HG03066 (cell line): Measurements from ENCODE around the gene DIP2C.
"Not testable (repeated sequence)": the region's sequence is repeated elsewhere in the genome, so short reads cannot be mapped to it uniquely, and the experiment has no call there.

Experiments used
- ATAC-seq: cut with Tn5 transposase; IDR thresholded peaks from one replicate; pipeline ENCODE4 v1.9.1; 2021; ENCODE audit warnings: low read depth; ENCODE audit not compliant: unreplicated experiment

Gene DIP2C

DNA sequence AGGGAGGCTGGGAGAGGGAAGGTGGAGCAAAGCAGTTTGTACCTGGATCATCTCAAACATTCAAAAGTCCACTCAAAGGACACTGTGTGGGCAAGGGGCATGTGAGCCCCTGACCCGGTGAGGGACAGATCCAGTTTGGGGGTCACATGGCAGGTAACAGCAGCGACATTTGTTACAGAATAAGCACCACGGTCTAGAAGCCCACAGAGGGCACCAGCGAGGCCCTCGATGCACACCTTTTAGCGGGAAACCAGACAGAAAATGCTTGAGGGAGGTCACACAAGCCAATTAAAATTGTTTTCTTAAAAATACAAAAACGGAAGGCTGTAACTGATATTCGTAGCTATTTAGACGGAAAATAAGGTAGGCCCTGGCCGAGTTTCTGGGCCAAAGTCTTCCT lies 409.8 kb downstream of the DIP2C start:
- ATAC-seq = no peak

DNA sequence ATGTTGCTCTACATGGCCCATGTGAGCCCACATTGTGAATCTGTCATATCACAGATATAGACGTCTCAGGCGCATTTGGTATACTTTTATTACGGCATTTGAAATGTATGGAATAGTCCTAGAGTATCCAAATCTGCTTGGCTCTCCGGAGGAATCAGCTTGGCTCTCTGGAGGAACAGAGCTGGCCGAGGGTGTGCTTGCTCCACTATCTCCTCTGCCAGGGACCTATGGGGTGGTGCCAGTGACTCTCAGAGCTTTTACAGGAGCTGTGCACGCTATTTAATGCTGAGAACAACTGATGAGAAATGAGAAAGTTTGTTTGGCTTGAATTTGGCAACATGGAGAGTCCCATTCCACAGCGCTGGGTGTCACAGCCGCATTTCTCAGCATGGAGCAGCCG lies 410.2 kb downstream of the DIP2C start:
- ATAC-seq = no peak

DNA sequence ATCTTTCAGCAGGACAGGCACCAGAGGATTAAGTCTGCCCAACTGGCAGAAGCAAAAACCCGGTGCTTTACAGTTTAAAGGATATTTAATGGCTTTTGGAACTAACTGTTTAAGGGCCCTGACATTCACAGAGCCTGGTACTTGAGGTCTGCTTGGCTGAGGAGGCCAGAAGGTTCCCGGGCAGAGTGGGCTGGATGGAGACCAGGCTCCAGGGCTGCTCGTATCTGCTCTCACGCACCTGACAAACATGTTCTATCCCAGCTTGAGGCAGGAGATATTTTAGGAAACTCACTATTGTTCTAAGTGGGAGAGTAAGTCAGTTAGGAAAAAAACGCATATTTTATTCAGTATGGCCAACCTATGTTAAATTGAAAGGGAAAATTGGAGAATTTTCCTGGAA lies 410.8 kb downstream of the DIP2C start:
- ATAC-seq = no peak

DNA sequence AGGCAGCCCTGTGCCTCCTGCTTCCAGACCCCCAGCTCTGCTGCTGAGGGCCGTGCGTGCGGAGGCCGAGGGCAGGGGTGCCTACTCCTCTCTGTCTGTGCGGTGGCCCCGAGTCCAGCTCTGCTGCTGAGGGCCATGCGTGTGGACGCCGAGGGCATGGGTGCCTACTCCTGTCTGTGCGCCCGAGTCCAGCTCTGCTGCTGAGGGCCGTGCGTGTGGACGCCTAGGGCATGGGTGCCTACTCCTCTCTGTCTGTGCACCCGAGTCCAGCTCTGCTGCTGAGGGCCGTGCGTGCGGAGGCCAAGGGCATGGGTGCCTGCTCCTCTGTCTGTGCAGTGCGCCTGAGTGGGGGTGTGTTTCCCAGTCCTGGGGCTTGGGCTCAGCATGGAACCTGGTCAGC lies 411.5 kb downstream of the DIP2C start:
- no peak for ATAC-seq

DNA sequence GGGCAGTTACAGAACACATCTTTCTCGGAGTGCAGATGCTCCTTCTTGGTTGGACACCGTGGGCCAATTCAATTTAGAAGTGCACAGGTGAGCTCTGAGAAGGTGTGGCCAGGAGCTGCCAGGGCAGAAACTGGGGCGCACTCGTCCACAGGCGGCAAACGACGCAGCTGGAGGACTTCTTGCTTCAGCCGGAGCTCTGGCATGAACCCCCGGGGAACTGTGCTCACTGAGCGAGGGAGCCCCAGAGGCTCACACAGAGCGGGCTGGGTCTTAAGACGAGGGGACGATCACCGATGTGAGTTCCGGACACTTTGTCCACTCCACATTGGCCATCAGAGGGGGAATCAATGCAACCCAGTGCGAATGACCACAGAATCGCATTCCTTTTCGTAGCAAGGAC lies 413.8 kb downstream of the DIP2C start:
- no peak for ATAC-seq

DNA sequence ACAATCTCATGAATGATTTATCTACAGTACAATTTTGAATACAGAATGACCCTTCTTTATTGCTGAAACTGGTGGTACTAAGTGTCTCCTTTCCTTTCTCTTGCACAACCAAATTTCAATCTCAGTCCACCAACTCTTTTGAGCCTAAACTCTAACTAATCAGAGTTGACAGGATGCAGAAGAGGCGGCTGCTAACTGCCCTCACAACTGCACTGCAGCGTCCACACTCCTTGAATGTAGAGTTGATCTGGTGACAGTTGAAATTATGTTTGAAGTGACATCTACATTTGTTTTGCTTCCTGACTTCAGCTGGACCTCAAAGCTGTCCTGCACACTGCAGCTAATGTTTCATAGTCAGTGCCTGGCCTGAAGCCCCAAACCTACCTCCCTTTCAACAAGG lies 414.6 kb downstream of the DIP2C start:
- no peak for ATAC-seq

DNA sequence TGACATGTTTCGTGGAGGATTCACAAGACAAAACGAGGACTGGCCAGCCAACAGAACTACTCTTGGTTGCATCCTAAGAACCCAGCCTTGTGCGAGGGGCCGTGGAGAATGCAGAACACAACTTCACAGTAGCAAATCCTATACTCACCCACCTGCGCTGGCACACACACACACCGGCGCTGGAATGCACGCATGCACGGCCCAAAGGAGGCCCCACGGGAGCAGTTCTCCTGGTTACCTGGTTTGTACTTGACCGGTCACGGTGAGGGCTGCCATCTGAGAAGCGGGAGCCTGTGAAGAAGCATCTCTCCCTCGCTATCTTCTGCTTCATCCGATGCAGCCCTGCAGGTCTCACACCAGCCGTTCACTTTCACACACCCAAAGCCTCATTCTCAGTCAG lies 416.4 kb downstream of the DIP2C start:
- ATAC-seq = no peak

DNA sequence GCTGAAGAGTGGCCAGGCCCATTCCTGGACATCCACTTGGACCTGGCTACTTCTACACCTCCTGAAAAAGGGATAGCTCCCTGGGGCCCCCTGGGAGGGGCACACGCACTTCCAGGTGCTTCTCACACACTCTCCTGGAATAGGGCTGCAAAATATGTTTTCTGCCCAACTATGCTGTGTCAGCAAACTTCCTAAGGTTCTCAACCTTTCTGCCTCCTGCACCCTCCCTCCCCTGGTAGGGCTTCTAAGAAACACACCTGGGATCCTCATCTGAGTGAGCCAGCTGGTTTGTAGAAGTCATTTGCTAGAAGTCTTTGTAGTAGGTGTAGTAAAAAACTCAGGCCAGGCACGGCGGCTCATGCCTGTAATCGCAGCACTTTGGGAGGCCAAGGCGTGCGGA lies 417.7 kb downstream of the DIP2C start:
- ATAC-seq = no peak

DNA sequence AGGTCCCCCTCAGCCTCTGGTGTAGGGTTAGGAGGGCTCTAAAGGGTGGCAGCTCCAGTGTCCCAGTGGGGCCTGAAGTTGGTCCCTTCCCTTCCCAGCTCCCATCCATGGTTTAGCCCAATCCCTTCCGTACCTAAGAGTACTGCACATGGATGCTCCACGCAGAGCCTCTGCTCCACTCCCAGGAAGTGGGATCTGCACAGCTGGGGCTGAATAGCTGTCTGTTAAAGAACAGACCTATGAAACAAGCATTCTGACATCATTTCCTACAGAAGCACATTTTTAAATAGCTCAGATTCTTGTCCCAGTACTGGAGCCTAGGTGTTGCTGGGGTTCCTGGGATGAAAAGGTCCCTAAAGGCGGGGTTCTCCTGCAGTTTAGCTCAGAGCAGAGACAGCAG lies 418.3 kb downstream of the DIP2C start:
- ATAC-seq = no peak

DNA sequence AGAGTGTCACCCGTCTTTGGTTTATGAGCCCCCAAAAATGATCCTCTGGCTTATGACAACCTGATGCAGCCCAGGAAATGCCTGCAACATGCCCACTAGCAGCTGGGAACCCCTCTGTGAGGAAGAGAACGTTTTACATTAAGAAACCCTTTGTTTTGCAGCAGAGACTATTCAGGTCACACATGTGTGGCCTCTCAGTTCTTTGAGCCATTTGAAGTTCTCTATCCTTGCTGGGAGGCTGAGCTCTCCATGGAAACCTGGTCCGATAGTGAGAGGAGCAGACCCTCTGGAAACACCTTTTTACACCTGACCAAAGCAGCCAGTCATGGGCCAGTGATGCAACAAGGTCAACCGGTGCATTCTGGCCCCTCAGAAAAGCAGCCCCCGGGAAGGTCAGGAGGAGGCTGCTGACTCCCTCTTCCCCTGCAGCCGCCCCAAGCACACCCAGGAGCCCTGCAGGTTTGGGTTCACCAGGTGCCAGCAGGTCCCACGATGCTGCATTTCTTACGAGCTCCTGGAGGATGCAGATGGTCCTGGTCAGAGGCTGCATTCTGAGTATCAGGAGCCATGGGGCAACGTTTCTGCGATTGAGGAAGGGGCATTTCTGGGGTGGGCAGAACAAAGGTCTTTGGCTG lies 419.9 kb downstream of the DIP2C start:
- no peak for ATAC-seq

DNA sequence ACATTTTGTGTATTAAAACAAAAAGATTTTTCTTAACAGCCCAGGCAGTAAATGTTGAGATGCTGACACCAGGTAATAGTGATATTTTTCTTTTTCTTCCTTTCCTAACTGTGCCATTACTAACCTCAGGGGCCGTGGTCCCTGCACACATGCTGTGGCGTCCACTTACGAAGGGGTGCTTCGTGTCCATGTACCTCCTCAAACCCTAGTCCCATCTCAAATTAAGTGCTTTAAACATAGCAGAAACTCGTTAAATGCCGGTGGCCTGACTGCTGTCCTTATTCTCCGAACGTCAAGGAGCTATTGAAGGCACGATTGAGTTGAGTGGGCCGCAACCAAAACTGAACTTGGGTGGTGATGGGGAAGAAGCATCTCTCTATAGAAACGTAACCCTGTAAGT lies 421.8 kb downstream of the DIP2C start:
- no peak for ATAC-seq

DNA sequence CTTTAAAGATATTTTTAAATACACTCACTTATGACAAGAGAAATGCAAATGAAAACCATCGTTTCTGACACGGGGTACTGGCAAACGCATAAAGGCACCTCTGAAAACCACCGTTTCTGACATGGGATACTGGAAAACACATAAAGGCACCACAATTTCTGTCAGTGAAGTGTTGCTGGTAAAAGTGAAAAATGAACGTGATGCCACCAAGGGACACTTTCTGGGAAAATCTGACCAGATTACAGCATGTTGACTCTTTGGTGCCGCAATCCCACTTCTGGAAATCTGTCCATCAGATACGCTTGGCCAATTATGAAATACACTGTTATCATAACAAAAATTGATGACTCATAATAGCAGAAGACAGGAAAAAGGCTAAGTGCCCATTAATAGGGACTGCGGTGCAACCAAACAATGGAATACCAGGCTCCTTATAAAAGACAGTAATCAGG lies 422.5 kb downstream of the DIP2C start:
- ATAC-seq = no peak

DNA sequence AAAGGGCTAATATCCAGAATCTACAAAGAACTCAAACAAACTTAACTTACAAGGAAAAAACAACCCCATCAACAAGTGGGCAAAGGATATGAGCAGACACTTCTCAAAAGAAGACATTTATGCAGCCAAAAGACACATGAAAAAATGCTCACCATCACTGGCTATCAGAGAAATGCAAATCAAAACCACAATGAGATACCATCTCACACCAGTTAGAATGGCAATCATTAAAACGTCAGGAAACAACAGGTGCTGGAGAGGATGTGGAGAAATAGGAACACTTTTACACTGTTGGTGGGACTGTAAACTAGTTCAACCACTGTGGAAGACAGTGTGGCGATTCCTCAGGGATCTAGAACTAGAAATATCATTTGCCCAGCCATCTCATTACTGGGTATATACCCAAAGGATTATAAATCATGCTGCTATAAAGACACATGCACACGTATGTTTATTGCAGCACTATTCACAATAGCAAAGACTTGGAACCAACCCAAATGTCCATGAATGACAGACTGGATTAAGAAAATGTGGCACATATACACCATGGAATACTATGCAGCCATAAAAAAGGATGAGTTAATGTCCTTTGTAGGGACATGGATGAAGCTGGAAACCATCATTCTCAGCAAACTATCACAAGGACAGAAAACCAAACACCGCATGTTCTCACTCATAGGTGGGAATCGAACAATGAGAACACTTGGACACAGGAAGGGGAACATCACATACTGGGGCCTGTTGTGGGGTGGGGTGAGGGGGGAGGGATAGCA lies 423.5 kb downstream of the DIP2C start:
- not testable (repeated sequence) for ATAC-seq

DNA sequence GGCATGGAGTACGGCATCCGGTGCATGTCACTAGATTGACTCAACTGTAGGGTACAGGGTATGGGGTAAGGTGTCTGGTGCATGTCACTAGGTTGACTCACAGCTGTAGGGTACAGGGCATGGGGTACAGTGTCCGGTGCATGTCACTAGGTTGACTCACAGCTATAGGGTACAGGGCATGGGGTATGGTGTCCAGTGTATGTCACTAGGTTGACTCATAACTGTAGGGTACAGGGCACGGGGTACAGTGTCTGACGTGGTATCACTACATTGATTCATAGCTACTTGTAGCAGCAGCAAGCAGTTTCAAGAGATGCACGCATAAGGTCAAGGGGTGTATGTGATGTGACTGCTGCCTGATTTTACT lies 424.4 kb downstream of the DIP2C start:
- ATAC-seq = not testable (repeated sequence)

DNA sequence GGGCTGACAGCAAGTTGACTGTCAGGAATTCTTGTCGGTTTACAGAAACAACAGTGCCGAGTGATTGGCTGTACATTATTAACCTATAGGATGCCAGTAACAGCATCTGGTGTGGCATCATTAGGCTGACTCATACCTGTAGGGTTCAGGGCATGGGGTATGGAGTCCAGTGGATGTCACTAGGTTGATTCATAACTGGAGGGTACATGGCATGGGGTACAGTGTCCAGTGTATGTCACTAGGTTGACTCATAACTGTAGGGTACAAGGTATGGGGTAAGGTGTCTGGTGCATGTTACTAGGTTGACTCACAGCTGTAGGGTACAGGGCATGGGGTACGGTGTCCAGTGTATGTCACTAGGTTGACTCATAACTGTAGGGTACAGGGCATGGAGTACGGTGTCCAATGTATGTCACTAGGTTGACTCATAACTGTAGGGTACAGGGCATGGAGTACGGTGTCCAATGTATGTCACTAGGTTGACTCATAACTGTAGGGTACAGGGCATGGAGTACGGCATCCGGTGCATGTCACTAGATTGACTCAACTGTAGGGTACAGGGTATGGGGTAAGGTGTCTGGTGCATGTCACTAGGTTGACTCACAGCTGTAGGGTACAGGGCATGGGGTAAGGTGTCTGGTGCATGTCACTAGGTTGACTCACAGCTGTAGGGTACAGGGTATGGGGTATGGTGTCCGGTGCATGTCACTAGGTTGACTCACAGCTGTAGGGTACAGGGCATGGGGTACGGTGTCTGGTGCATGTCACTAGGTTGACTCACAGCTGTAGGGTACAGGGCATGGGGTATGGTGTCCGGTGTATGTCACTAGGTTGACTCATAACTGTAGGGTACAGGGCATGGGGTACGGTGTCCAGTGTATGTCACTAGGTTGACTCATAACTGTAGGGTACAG lies 425.1 kb downstream of the DIP2C start:
- not testable (repeated sequence) for ATAC-seq

DNA sequence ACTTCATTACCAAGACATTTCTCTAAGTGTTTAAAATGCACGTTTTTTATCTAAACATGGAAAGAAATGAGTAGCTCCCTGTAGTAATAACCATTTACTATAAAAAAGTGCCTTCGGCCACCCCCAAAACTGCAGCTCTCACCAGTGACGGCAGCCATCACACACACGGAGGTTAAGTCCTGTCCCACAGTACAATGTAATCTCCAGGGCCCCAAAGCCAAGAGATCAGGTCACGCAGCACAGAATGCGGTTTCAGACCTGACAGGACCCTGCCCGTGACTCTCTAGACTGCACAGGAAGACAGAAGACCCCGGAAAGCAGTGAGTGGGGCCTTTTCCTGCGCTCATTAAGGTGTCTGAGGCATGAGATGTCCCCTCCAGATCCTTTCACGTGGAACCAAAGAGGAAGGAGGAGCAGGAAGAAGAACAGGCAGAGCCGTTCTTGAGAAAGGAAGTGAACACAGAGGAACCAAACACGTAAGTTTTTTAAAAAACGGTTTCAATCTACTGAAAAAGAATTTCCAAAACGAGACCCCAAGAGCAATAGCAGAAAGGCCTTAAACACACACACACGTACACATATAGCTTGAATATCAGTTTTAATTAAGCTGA lies 428.5 kb downstream of the DIP2C start:
- no peak for ATAC-seq

DNA sequence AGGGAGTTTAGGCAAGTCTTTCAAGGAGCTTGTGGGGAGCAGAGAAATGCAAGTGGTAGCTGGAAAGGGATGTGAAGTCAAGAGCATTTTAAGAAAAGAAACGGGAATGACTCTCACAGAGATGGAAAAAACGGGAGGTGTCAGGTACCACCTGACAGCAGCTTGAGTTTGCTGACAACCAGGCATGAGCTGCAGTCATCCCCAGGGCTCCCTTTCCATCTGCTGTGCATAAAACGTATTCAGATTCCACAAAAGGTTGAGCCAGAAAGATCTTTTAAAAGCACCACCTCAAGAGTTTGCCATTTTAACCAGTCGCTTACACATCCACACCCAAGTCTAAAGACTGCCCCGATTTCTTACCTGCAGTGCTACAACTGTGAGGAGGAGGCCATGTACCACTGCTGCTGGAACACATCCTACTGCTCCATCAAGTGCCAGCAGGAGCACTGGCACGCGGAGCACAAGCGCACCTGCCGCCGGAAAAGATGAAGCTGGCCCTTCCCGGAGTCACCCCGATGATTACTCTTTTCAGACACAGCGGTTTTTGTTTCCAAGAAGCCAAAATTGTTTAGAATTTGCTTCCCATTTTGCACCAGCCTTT lies 437.4 kb downstream of the DIP2C start:
- no peak for ATAC-seq

DNA sequence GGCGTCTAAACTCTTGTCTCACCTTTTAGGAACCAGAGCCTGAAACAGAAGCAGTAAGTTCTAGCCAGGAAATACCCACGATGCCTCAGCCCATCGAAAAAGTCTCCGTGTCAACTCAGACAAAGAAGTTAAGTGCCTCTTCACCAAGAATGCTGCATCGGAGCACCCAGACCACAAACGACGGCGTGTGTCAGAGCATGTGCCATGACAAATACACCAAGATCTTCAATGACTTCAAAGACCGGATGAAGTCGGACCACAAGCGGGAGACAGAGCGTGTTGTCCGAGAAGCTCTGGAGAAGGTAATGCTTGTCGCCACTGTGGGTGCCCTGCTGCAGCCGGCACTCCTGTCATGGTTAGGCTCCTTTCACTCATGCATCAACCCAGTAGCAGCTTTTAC lies 441.2 kb downstream of the DIP2C start:
- ATAC-seq = no peak

DNA sequence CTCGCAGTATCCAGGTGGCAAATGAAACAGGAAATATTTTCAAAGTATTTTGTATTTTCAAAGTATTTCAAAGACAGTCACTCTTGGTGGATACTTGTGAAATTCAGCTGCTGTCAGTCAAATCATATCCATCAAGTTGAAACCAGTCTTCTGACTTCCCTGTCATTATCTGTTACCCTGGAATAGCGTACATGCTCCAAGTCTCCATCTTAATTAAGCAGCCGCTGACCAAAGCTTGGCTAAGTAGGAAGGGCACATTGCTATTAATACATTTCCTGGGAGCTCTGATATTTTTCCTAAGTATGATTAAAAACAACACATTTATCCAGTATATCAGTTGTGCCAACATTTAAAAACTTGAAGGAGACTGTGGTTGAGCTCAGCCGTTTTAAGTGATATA lies 442.0 kb downstream of the DIP2C start:
- ATAC-seq = no peak

DNA sequence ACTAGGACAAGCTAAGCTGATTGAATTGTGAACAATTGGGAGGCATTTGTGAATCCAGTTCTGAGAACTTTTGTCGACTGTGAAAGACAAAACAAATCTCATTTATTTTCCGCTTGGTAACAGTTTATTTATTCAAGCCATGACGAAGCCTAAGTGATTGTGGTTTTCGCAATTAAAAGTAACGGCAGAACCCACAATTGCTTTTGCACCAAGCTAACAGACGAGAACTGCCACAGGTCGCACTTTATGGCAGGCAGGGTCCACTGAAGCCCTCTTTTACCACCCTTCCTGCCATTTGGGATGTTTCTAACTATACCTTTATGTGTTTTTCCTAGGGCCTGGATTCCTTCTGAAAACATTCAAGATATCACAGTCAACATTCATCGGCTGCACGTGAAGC lies 443.0 kb downstream of the DIP2C start:
- no peak for ATAC-seq

DNA sequence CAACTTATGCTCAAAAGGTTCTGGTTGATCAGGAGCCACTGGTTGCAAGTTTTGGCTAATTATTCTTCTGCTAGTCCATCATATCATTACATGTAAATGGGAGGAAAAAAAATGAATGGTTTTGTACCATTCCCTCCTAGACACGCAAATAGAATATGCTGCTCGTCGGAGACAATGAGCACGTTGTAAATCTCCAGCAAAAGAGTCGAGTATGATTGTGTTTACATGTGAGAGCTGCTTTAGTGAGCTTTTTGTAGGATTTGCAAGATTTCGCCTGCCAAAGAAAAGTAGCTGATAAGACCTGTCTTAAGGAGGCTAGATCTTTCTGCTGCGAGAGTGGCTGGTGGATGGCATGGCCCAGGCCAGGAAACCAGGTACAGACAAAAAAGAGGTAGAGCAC lies 445.2 kb downstream of the DIP2C start:
- ATAC-seq = no peak
